ENCODE measurements around the gene CCDC197.

Gene CCDC197

GRCh38 chr14:93997082-93997481 is at the start of gene CCDC197:
CCDC197 (plus strand) TSS chr14:93997301; CDS start chr14:93998132, 831 bp downstream.
- DNase-seq (ENCODE audit: low spot score): no peak

GRCh38 chr14:93949511-93950075 is 47.5 kb upstream of the CCDC197 start:
- no peak for DNase-seq (ENCODE audit: low spot score)

GRCh38 chr14:93950948-93951634 is 46.0 kb upstream of the CCDC197 start:
- no peak for DNase-seq (ENCODE audit: low spot score)

DNA sequence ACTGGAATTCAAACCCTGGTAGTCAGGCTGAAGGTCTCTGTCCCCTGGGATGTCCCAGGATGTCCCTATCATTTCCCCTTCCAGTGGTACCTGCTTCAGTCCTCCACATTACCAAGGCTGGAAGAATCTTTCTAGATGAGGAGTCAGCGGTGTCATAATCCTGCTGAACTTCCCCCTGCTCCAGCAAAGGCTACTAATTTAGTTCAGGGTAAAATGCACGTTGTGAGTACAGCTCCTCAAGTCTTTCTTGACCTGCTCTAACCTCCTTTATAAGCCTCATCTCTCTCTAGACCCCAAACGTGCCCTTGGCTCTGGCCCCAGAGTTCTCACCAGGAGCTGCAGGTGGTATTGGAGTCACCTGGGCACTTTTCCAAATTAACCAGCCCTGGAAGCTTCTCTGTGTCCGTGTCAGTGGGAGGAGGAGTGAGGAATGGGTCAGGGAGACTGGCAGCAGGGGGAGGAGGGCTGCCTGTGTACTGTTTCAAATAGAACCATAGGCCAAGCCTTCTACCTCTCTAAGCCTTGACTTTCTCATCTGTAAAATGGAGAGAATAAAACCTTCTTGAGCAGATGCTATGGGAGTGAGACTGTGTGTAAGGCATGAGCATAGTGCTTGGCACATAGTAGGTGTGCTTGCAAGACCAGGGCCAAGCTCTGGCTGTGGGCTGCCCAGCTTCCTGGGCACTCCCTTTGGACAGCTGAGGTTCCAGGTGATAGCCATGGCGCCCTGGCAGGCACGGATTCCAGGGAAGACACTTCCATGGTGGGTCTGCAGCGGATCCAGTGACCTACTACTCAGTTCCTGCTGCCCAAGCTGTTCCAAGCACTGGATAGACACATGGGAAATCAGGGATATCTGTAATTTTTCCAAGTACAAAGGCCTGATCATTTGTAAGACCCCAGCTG is 45.2 kb upstream of the CCDC197 start:
- no peak for DNase-seq (ENCODE audit: low spot score)

DNA sequence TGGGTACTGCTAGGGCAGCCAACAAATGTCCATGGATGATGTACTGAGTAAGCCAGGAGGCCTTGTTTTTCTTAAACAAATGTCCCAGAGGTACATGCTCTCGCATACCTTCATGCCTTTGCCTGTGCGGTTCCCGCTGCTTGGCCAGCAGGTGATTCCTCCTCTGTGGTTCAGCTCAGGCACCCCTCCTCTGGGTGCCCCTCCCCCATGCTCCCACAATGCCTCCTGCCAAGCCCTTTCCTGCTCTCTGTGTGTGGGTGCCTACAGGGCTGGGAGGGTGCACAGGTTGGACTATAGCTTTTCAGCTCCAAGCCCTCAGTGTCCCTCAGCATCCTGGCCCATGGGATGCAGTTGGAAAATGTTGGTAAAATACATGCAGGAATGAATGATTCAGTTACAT is 44.3 kb upstream of the CCDC197 start:
- no peak for DNase-seq (ENCODE audit: low spot score)

GRCh38 chr14:93953263-93953662 is 43.8 kb upstream of the CCDC197 start:
- DNase-seq (ENCODE audit: low spot score): no peak

- DNase-seq (ENCODE audit: low spot score): no peak
Observed at GRCh38 chr14:93953739-93954515, 43.2 kb upstream of the CCDC197 start.

DNA sequence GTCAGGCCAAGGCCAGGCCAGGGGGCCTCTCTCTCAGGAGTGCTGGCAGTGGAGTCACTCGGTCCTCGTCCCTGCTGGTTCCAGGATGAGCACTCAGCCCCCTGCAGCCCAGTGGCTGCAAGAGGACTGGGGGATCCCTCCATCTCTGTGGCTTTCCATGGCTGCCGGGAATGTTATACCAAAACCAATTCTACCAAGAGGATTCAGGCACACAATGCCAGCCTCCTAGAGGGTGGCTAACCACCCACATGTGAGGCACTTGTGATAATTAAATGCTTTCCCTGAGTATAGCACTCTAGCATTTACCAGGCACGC is 42.6 kb upstream of the CCDC197 start:
- no peak for DNase-seq (ENCODE audit: low spot score)

GRCh38 chr14:93954900-93955849 is 41.9 kb upstream of the CCDC197 start:
- no peak for DNase-seq (ENCODE audit: low spot score)

- DNase-seq (ENCODE audit: low spot score): no peak
Observed at GRCh38 chr14:93955850-93956481, 41.1 kb upstream of the CCDC197 start.

GRCh38 chr14:93956514-93957332 is 40.4 kb upstream of the CCDC197 start:
- DNase-seq (ENCODE audit: low spot score): no peak

DNA sequence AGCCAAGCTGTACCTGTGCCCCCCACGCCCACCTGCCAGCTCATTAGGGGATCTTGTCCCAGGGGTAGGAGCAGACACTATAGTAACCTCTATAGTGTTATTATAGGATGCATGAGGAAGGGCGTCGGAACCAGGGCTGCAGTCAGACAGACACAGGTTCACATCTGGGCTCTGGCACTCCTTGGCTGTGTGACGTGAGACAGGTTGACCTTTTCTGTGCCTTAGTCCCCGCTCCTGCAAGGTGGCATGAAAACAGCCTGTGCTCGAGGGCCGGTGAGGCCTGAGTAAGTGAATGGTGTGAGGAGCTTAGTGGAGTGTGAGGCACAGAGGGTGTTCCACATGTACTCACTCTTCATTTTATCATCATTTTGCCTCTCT is 39.8 kb upstream of the CCDC197 start:
- DNase-seq (ENCODE audit: low spot score): no peak

DNA sequence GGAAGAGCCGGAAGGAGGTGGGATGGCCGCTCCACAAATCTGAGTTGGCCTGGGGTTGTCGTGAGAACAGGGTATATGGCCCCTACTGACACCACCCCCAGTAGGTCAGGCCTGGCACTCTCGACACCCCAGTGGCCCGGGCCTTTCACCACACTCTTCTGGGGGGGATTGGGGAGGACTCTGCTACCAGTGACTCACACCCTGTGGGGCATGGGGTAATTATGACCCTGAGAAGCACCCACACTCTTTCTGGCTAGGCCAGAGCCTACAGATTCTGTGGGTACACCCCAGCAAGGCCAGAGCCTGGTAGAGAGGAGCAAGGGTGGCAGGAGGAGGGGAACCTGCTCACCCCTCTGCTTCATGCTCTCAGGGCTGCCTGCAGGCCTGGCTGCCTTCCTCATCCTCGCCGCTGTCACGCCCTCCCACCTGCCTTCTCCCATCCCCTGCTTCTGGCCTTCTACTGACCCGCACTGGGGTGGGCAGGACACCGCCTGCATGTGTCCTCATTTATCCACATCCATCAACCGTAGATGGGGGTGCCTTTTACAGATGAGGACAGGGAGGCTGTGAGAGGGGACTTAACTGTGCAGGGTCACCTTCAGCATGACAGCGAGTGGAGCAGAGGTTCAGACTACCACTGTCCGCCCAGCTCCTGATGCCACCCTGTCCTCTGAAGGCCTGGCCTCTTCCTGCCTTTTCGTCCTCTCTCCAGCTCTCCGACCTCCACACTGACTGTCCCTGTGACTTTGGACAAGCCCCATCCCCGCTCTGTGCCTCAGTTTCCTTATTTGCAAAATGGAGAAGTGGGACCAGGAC is 39.1 kb upstream of the CCDC197 start:
- DNase-seq (ENCODE audit: low spot score): no peak

- DNase-seq (ENCODE audit: low spot score): no peak
Observed at GRCh38 chr14:93958567-93959238, 38.4 kb upstream of the CCDC197 start.

- no peak for DNase-seq (ENCODE audit: low spot score)
Observed at GRCh38 chr14:93959239-93960107, 37.6 kb upstream of the CCDC197 start.

- no peak for DNase-seq (ENCODE audit: low spot score)
Observed at GRCh38 chr14:93960108-93960475, 37.0 kb upstream of the CCDC197 start.

GRCh38 chr14:93960774-93961438 is 36.2 kb upstream of the CCDC197 start:
- DNase-seq (ENCODE audit: low spot score): no peak
